ENCODE data around the gene POR. TPM values are rescaled to one million over a fixed set of nuclear protein-coding genes. Genes with fewer than 3 reads are reported as not detected.
A peak's percentile ranks its signal among the peaks of the same experiment; 100 is the strongest.

Gene POR
- total and polyA plus RNA-seq, 2 of the 13 experiments (the other 11 are each of a cell fraction or from before 2014, with no cell fraction given): 145 to 266 TPM

DNA sequence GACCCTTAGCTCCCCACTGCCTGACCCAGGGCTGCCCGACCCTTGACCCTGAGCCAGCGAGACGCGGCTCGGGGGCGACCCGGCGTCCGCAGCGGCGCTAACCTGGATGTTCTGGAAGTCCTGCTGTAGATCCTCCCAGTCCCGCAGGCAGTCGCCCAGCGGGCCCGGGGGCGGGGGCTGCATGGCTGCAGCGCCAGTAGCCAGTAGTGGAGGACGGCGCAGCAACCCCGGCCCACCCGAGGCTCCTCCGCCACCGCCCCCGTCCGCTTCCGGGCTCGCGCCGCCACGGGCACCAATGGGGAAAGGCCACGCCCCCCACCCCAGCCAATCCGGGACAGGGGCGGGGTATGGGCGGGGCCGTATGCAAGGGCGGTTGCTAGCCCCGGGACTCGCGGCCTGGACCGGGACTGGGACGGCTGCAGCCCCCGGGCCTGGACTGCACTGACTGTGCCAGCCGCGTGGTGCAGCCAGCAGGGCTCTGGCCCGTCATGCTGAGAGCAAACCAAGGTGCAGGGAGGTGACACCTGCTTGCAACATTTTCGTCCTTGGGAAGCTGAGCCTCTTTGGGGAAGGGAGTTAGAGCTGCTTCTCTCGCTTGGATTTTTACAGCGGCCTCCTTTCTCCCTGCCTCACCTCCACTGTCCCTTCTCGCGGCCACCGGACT, 79.6 kb downstream of the POR start, which contains the start of gene TMEM120A (continued):
- TF ChIP-seq, protein P1, sequence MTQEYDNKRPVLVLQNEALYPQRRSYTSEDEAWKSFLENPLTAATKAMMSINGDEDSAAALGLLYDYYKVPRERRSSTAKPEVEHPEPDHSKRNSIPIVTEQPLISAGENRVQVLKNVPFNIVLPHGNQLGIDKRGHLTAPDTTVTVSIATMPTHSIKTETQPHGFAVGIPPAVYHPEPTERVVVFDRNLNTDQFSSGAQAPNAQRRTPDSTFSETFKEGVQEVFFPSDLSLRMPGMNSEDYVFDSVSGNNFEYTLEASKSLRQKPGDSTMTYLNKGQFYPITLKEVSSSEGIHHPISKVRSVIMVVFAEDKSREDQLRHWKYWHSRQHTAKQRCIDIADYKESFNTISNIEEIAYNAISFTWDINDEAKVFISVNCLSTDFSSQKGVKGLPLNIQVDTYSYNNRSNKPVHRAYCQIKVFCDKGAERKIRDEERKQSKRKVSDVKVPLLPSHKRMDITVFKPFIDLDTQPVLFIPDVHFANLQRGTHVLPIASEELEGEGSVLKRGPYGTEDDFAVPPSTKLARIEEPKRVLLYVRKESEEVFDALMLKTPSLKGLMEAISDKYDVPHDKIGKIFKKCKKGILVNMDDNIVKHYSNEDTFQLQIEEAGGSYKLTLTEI (CRISPR knock-in tag; conservative IDR thresholded peaks at IDR 0.05): no peak
- TF ChIP-seq NFRKB (IDR thresholded peaks at IDR 0.05) (no peak), MEIS2 (CRISPR knock-in tag; IDR thresholded peaks at IDR 0.05) (0 out of 2 replicates have a peak, but pooled peaks have one; percentile 34), GABPA (IDR thresholded peaks at IDR 0.05; ENCODE audit: low read depth, low read length) (no peak), GABPA (CRISPR knock-in tag; IDR thresholded peaks at IDR 0.05; ENCODE audit: low read depth) (0 out of 2 replicates have a peak, but pooled peaks have one; percentile 44), ZNF34 (CRISPR knock-in tag; IDR thresholded peaks at IDR 0.05; ENCODE audit: borderline replicate concordance) (0 out of 2 replicates have a peak, but pooled peaks have one; percentile 58), MXI1 (IDR thresholded peaks at IDR 0.05; ENCODE audit: borderline replicate concordance, low read depth, low read length) (peak; percentile 84; the same call in 1 of the 3 replicates), ZNF441 (CRISPR knock-in tag; IDR thresholded peaks at IDR 0.05; ENCODE audit: borderline replicate concordance) (no peak), SP5 (CRISPR knock-in tag; IDR thresholded peaks at IDR 0.05; ENCODE audit: borderline replicate concordance, low read depth) (peak; percentile 68), ZIK1 (CRISPR knock-in tag; IDR thresholded peaks at IDR 0.05; ENCODE audit: borderline replicate concordance, low read depth) (no peak), ZNF879 (CRISPR knock-in tag; IDR thresholded peaks at IDR 0.05) (no peak), HDAC2 (CRISPR knock-in tag; IDR thresholded peaks at IDR 0.05) (peak; percentile 61; the same call in 1 of the 2 replicates), MAZ (IDR thresholded peaks at IDR 0.05; ENCODE audit: borderline replicate concordance, low read depth, low read length) (0 out of 2 replicates have a peak, but pooled peaks have one; percentile 45), MAZ (CRISPR knock-in tag; IDR thresholded peaks at IDR 0.05; ENCODE audit: low read depth) (peak; percentile 57; the same call in 1 of the 2 replicates), ARNT2 (CRISPR knock-in tag; IDR thresholded peaks at IDR 0.05; ENCODE audit: low read depth) (peak; percentile 87), RXRA (CRISPR knock-in tag; IDR thresholded peaks at IDR 0.05) (peak; percentile 65), ZNF205 (CRISPR knock-in tag; IDR thresholded peaks at IDR 0.05) (peak; percentile 67; the same call in 1 of the 2 replicates), MYNN (CRISPR knock-in tag; IDR thresholded peaks at IDR 0.05; ENCODE audit: low read depth) (no peak)
- TF ChIP-seq, protein P2, sequence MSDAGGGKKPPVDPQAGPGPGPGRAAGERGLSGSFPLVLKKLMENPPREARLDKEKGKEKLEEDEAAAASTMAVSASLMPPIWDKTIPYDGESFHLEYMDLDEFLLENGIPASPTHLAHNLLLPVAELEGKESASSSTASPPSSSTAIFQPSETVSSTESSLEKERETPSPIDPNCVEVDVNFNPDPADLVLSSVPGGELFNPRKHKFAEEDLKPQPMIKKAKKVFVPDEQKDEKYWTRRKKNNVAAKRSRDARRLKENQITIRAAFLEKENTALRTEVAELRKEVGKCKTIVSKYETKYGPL (CRISPR knock-in tag; IDR thresholded peaks at IDR 0.05): no peak
- TF ChIP-seq, protein P3, sequence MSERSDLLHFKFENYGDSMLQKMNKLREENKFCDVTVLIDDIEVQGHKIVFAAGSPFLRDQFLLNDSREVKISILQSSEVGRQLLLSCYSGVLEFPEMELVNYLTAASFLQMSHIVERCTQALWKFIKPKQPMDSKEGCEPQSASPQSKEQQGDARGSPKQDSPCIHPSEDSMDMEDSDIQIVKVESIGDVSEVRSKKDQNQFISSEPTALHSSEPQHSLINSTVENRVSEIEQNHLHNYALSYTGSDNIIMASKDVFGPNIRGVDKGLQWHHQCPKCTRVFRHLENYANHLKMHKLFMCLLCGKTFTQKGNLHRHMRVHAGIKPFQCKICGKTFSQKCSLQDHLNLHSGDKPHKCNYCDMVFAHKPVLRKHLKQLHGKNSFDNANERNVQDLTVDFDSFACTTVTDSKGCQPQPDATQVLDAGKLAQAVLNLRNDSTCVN (CRISPR knock-in tag; IDR thresholded peaks at IDR 0.05; ENCODE audit: borderline replicate concordance): peak; percentile 19; the same call in 1 of the 2 replicates
- TF ChIP-seq, protein P4, sequence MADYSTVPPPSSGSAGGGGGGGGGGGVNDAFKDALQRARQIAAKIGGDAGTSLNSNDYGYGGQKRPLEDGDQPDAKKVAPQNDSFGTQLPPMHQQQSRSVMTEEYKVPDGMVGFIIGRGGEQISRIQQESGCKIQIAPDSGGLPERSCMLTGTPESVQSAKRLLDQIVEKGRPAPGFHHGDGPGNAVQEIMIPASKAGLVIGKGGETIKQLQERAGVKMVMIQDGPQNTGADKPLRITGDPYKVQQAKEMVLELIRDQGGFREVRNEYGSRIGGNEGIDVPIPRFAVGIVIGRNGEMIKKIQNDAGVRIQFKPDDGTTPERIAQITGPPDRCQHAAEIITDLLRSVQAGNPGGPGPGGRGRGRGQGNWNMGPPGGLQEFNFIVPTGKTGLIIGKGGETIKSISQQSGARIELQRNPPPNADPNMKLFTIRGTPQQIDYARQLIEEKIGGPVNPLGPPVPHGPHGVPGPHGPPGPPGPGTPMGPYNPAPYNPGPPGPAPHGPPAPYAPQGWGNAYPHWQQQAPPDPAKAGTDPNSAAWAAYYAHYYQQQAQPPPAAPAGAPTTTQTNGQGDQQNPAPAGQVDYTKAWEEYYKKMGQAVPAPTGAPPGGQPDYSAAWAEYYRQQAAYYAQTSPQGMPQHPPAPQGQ (CRISPR knock-in tag; IDR thresholded peaks at IDR 0.05; ENCODE audit: borderline replicate concordance): no peak
- TF ChIP-seq, protein P5, sequence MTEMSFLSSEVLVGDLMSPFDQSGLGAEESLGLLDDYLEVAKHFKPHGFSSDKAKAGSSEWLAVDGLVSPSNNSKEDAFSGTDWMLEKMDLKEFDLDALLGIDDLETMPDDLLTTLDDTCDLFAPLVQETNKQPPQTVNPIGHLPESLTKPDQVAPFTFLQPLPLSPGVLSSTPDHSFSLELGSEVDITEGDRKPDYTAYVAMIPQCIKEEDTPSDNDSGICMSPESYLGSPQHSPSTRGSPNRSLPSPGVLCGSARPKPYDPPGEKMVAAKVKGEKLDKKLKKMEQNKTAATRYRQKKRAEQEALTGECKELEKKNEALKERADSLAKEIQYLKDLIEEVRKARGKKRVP (CRISPR knock-in tag; IDR thresholded peaks at IDR 0.05): peak in 1 of 2 experiments; percentile 72; a peak in 2 of 4 replicates
- TF ChIP-seq, protein P6, sequence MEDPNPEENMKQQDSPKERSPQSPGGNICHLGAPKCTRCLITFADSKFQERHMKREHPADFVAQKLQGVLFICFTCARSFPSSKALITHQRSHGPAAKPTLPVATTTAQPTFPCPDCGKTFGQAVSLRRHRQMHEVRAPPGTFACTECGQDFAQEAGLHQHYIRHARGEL (CRISPR knock-in tag; IDR thresholded peaks at IDR 0.05): peak; percentile 78; the same call in 1 of the 2 replicates
